ENCODE results near the gene TMEM108. TPM values are rescaled to one million over a fixed set of nuclear protein-coding genes. Genes with fewer than 3 reads are reported as not detected.

Gene TMEM108
- total and polyA plus RNA-seq, 2 experiments from 2014 or later: 7.4 to 15.3 TPM

DNA sequence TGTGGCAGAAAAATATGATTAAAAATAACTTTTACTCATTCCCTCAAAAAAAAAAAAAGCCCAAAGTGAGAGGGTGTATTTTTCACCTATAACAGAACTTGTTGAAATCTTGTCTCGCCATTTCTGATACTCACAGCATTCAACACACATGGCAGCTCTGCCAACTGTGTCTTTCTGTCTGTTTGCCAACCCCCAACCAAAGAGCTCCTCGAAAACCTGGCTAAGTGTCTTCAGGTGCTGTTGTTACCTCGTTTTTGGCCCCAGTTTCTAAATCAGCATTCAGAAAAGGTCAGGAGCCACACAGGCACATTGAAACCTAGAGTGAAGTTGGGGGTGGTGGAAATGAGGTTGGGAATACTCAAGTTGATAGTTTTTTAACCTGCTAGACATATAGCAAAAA lies 123.5 kb downstream of the TMEM108 start:
- no peak overlapping the region for H3K4me3 Mint-ChIP-seq
- no peaks in the 10 kb centered on the region for H3K36me3 ChIP-seq (ENCODE audit: insufficient read depth)
- DNase-seq (ENCODE audit: low spot score) (no peak), ATAC-seq (no peak)
- H2AFZ ChIP-seq: no peak overlapping the region
- H3K4me1 ChIP-seq (ENCODE audit: insufficient read depth): no peaks in the 10 kb centered on the region
- H3K27ac ChIP-seq (ENCODE audit: low read depth): no peak overlapping the region
- H3K27me3 ChIP-seq (ENCODE audit: insufficient read depth): no peaks in the 10 kb centered on the region
- no peaks in the 10 kb centered on the region; the same call in 1 of the 2 replicates for H3K79me2 ChIP-seq (replicated peaks; ENCODE audit: insufficient read depth)
- H3K4me1 Mint-ChIP-seq: no peaks in the 10 kb centered on the region; the same call in 2 of the 3 replicates
- H3K9me3 Mint-ChIP-seq: peaks cover 13% of the 10 kb centered on the region
- no peaks in the 10 kb centered on the region for H3K9me2 ChIP-seq (ENCODE audit: insufficient read depth)
- peaks cover 1% of the 10 kb centered on the region for H3K27me3 Mint-ChIP-seq (ENCODE audit: insufficient read depth, low read depth, poor library complexity)
- TF ChIP-seq, protein P1, sequence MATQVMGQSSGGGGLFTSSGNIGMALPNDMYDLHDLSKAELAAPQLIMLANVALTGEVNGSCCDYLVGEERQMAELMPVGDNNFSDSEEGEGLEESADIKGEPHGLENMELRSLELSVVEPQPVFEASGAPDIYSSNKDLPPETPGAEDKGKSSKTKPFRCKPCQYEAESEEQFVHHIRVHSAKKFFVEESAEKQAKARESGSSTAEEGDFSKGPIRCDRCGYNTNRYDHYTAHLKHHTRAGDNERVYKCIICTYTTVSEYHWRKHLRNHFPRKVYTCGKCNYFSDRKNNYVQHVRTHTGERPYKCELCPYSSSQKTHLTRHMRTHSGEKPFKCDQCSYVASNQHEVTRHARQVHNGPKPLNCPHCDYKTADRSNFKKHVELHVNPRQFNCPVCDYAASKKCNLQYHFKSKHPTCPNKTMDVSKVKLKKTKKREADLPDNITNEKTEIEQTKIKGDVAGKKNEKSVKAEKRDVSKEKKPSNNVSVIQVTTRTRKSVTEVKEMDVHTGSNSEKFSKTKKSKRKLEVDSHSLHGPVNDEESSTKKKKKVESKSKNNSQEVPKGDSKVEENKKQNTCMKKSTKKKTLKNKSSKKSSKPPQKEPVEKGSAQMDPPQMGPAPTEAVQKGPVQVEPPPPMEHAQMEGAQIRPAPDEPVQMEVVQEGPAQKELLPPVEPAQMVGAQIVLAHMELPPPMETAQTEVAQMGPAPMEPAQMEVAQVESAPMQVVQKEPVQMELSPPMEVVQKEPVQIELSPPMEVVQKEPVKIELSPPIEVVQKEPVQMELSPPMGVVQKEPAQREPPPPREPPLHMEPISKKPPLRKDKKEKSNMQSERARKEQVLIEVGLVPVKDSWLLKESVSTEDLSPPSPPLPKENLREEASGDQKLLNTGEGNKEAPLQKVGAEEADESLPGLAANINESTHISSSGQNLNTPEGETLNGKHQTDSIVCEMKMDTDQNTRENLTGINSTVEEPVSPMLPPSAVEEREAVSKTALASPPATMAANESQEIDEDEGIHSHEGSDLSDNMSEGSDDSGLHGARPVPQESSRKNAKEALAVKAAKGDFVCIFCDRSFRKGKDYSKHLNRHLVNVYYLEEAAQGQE (IDR thresholded peaks at IDR 0.05; ENCODE audit: unreplicated experiment): no peak
- TF ChIP-seq CREB1 (CRISPR knock-in tag; IDR thresholded peaks at IDR 0.05; ENCODE audit: low read depth): no peak
- no peak for TF ChIP-seq EZH2 (IDR thresholded peaks at IDR 0.05; ENCODE audit: low read depth, unreplicated experiment)
- TF ChIP-seq POLR2AphosphoS5 (IDR thresholded peaks at IDR 0.05; ENCODE audit: low read depth): no peak
- TF ChIP-seq, protein P2, sequence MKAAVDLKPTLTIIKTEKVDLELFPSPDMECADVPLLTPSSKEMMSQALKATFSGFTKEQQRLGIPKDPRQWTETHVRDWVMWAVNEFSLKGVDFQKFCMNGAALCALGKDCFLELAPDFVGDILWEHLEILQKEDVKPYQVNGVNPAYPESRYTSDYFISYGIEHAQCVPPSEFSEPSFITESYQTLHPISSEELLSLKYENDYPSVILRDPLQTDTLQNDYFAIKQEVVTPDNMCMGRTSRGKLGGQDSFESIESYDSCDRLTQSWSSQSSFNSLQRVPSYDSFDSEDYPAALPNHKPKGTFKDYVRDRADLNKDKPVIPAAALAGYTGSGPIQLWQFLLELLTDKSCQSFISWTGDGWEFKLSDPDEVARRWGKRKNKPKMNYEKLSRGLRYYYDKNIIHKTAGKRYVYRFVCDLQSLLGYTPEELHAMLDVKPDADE (IDR thresholded peaks at IDR 0.05): no peak
- TF ChIP-seq ZNF331 (CRISPR knock-in tag; IDR thresholded peaks at IDR 0.05; ENCODE audit: low read depth): no peak
- H3K27ac Mint-ChIP-seq: no peak overlapping the region
- H4K20me1 ChIP-seq (replicated peaks; ENCODE audit: insufficient read depth): no peaks in the 10 kb centered on the region
- H3F3A ChIP-seq (replicated peaks; ENCODE audit: low read depth): no peaks in the 10 kb centered on the region
- H3K4me2 ChIP-seq: no peak overlapping the region
- H3K36me3 Mint-ChIP-seq (ENCODE audit: low read depth): peaks cover 16% of the 10 kb centered on the region
- H3K4me3 ChIP-seq: no peak overlapping the region

- Histone ChIP-seq H3K27ac (ENCODE audit: low read depth) (no peak overlapping the region), H3K4me2 (no peak overlapping the region), H3K4me1 (ENCODE audit: insufficient read depth) (no peaks in the 10 kb centered on the region), H4K20me1 (replicated peaks; ENCODE audit: insufficient read depth) (no peaks in the 10 kb centered on the region), H3K79me2 (replicated peaks; ENCODE audit: insufficient read depth) (no peaks in the 10 kb centered on the region; the same call in 1 of the 2 replicates), H3K36me3 (ENCODE audit: insufficient read depth) (no peaks in the 10 kb centered on the region), H3F3A (replicated peaks; ENCODE audit: low read depth) (no peaks in the 10 kb centered on the region), H3K9me2 (ENCODE audit: insufficient read depth) (no peaks in the 10 kb centered on the region), H2AFZ (no peak overlapping the region), H3K4me3 (no peak overlapping the region), H3K27me3 (ENCODE audit: insufficient read depth) (no peaks in the 10 kb centered on the region)
- DNase-seq (ENCODE audit: low spot score): no peak
- peaks cover 1% of the 10 kb centered on the region for H3K27me3 Mint-ChIP-seq (ENCODE audit: insufficient read depth, low read depth, poor library complexity)
- no peak overlapping the region for H3K4me3 Mint-ChIP-seq
- peaks cover 18% of the 10 kb centered on the region for H3K9me3 Mint-ChIP-seq
- no peaks in the 10 kb centered on the region; the same call in 2 of the 3 replicates for H3K4me1 Mint-ChIP-seq
- H3K27ac Mint-ChIP-seq: no peak overlapping the region
- ATAC-seq: no peak
- peaks cover 20% of the 10 kb centered on the region for H3K36me3 Mint-ChIP-seq (ENCODE audit: low read depth)
- TF ChIP-seq, protein P2 (IDR thresholded peaks at IDR 0.05): no peak
- TF ChIP-seq NANOG (IDR thresholded peaks at IDR 0.05; ENCODE audit: borderline replicate concordance): no peak
- TF ChIP-seq CREB1 (CRISPR knock-in tag; IDR thresholded peaks at IDR 0.05; ENCODE audit: low read depth): no peak
- no peak for TF ChIP-seq EZH2phosphoT487 (IDR thresholded peaks at IDR 0.05; ENCODE audit: unreplicated experiment)
- TF ChIP-seq CTCF (conservative IDR thresholded peaks at IDR 0.05; ENCODE audit: low read depth in 2 of 2): no peak
- TF ChIP-seq, protein P1 (IDR thresholded peaks at IDR 0.05; ENCODE audit: unreplicated experiment): no peak
- TF ChIP-seq EZH2 (IDR thresholded peaks at IDR 0.05; ENCODE audit: low read depth, unreplicated experiment): no peak
- no peak for TF ChIP-seq STAT1 (IDR thresholded peaks at IDR 0.05; ENCODE audit: unreplicated experiment)
These were observed 124.1 kb downstream of the TMEM108 start for GRCh38 chr3:133162265-133162664.
